Forelimb muscle (tissue), 1 donor: ENCODE results near the gene PACS1. TPM values are rescaled to one million over a fixed set of nuclear protein-coding genes. Genes with fewer than 3 reads are reported as not detected.
"Not testable (repeated sequence)": the region's sequence is repeated elsewhere in the genome, so short reads cannot be mapped to it uniquely, and the experiment has no call there.

Source experiments
- DNase-seq: peaks from one replicate; pipeline ENCODE4 v3.0.0-alpha.2; 2013; ENCODE audit warnings: low read depth
- polyA plus RNA-seq: library from polyadenylated mRNA; unstranded; fragments of 120-200 nt; gene quantifications from one replicate; pipeline ENCODE4 v1.2.1, GENCODE V29; 2013; ENCODE audit not compliant: insufficient read length

PACS1 gene
- polyA plus RNA-seq, 1 donor: 28.3 TPM

DNA sequence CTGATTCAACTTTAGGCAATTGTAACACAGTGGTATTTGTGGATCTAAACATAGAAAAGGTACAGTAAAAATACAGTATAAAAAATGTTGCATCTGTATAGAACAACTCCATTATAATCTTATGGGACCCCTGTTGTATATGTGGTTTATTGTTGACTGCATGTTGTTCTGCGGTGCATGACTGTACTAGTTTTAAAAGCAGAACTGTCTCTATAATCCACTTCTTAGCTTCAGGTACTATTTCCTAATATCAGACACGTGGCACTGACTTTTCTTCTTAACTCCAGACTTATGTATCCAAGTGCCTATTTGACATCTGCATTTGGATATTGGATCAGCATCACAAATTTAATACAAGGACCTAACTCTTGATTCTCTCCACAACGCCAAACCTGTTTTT, 41.1 kb downstream of the PACS1 start:
- DNase-seq: no peak

DNA sequence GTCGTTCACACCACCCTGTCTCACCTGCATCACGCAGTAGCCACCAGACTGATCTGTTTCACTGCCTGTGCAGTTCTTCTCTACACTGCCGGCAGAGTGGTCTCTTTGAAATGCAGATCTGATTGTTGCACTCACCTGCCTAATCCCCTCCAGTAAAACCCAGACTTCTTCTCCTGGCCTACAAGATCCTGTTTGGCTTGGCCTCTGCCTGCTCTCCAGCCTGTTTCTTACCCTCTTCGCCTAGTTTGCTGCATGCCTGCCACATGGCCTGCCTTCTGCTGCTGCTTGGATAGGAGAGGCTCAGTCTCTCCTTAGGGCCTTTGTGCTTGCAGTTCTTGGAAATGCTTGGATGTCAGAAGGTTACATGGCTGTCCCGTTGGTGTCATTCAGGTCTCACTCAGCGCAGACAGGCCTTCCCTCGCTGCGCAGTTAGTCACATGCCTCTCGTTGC, 42.0 kb downstream of the PACS1 start:
- no peak for DNase-seq

- no peak for DNase-seq
These were observed 42.8 kb downstream of the PACS1 start for GRCh38 chr11:66112601-66113499.

DNA sequence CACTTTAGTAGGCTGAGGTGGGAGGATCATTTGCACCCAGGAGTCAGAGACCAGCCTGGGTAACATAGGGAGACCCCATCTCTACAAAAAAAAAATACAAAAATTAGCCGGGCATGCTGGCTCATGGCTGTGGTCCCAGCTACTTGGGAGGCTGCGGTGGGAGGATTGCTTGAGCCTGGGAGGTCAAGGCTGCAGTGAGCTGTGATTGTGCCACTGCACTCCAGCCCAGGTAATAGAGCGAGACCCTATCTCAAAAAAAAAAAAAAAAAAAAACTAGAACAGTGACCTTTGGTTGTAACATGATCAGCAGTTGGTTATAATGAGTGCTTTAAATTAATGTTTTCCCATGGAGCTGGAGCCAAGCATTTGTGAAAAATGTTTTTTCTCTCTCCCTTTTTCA, 44.9 kb downstream of the PACS1 start:
- not testable (repeated sequence) for DNase-seq

GRCh38 chr11:66115638-66116301, 45.7 kb downstream of the PACS1 start:
- DNase-seq: no peak

DNA sequence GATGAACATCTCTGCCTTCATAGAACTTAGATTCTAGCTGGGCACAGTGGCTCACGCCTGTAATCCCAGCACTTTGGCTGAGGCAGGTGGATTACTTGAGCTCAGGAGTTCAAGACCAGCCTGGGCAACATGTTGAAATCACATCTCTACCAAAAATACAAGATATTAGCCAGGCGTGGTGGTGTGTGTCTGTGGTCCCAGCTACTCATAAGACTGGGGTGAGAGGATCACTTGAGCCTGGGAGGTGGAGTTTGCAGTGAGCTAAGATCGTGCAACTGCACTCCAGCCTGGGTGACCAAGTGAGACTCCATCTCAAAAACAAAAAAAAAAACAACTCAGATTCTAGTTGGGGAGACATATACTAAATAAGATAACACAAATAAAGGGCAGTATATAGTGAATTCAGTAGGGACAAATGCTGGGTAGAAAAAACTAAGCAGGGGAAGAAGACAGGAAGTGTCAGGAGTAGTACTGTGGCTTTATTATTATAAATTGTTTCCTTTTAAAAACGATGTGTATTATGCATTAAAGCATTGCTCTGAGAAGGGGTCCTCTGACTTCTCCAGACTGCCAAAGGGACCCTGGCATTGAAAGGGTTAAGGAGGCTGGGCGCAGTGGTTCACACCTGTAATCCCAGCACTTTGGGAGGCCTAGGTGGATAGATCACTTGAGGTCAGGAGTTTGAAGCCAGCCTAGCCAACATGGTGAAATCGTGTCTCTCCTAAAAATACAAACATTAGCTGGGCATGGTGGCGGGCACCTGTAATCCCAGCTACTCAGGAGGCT, 46.7 kb downstream of the PACS1 start:
- DNase-seq: no peak

DNA sequence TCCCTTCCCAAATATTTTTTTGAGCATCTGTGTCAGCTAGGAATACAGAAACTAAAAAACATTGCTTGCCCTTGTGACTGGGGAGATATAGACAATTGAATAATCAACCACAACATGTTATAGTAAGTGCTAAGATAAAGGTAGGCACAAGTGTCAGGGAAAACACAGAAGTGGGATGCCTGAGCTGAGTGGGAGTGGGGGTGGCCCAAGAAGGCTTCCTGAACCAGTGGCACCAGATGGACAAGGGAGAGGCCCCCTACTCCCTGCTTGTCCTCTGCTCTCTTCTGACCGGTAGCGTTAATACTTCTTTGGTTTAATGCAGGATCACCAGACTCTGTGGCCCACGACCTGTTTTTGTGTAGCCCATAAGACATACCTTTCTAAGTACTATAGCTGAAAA, 48.8 kb downstream of the PACS1 start:
- DNase-seq: no peak

GRCh38 chr11:66119348-66120133, 49.5 kb downstream of the PACS1 start:
- no peak for DNase-seq

DNA sequence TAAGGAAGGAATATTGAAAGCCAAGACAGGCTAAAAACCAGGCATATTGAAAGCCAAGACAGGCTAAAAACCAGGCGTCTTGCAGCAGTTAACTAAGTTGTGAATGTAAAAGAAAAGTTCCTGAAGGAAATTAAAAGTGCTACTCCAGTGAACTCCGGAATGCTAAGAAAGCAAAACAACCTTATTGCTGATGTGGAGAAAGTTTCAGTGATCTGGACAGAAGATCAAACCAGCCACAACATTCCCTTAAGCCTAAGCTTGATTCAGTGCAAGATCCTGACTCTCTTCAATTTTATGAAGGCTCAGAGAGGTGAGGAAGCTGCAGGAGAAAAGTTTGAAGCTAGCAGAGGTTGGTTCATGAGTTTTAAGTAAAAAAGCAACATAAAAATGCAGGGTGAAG, 51.4 kb downstream of the PACS1 start:
- no peak for DNase-seq

- no peak for DNase-seq
These were observed 53.8 kb downstream of the PACS1 start for GRCh38 chr11:66123902-66124301.

- DNase-seq: no peak
These were observed 54.5 kb downstream of the PACS1 start for GRCh38 chr11:66124564-66124963.

- no peak for DNase-seq
These were observed 56.0 kb downstream of the PACS1 start for GRCh38 chr11:66126064-66126463.

GRCh38 chr11:66126808-66127555, 56.9 kb downstream of the PACS1 start:
- DNase-seq: peak; percentile 62

- DNase-seq: no peak
These were observed 60.9 kb downstream of the PACS1 start for GRCh38 chr11:66130978-66131377.

GRCh38 chr11:66131937-66132632, 62.0 kb downstream of the PACS1 start:
- DNase-seq: no peak

- no peak for DNase-seq
These were observed 63.2 kb downstream of the PACS1 start for GRCh38 chr11:66133216-66133775.

- DNase-seq: no peak
These were observed 66.7 kb downstream of the PACS1 start for GRCh38 chr11:66136752-66137123.

GRCh38 chr11:66139817-66140404, 69.8 kb downstream of the PACS1 start:
- no peak for DNase-seq
